Measurements from ENCODE around the gene PTTG1IP2. TPM values are rescaled to one million over a fixed set of nuclear protein-coding genes. Genes with fewer than 3 reads are reported as not detected.

The PTTG1IP2 gene
- polyA plus RNA-seq, 4 donors = not detected

DNA sequence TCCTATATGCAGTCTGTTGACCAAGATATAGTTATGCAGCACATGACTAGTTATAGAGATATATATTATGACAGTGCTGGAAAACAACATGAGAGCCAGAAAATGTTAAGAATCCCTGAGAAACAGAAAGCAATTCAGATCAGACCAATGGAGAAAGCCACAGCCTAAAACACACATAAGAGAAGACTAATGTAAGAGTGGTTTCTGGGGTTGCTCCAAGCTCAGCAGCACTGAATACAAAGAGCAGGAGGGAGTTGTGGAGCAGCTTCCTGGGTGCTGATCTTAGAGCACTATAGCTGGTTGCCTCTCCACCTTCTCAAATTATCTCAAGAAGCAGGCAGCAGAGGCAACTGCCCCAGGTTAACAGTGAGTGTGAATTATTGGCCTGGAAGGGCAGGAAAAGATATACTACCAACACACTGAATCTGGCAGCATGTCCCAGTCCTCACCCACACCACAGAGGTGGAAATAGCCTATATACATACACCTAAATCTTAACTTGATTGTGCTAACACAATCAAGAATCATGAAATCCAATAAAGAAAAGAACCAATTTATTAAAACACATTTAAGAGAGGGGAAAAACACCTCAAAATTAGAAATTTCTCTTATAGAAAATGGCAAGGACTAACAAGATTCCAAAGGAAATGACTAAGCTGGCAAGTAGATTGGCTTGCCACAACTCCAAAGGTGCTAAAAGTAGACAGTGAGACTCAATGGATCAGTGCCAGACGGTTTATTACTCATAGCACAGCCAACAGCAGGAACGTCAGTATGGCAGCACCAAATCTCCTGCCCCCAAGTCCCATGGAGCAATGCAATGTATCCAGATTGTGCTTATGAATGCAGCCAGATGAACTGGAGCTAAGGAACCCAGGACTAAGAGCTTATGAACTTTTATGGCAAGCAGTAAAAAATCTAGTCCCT, 5.1 kb downstream of the PTTG1IP2 start:
- no peak for DNase-seq (ENCODE audit: low read depth in 4 of 4, low spot score in 3 of 4)

DNA sequence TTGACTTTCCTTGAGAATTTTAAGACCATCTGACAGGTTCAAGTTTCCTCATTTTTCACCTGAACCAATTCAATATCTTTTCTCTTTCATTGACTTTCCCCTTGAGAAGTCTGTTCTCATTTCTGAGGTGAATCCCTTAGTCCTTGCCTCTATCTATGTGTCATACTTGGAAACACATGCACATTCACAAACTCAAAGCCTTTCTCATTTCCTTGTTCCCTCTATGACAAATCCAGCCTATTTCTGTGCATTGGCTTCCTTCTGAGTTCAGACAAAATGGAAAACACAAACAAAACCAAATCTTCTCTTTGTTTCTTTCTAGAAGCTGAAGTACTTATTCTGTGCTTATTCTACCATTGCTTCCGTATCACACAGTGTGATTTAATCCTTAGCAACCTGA, 13.8 kb downstream of the PTTG1IP2 start:
- DNase-seq (ENCODE audit: low read depth in 4 of 4, low spot score in 3 of 4) = no peak

DNA sequence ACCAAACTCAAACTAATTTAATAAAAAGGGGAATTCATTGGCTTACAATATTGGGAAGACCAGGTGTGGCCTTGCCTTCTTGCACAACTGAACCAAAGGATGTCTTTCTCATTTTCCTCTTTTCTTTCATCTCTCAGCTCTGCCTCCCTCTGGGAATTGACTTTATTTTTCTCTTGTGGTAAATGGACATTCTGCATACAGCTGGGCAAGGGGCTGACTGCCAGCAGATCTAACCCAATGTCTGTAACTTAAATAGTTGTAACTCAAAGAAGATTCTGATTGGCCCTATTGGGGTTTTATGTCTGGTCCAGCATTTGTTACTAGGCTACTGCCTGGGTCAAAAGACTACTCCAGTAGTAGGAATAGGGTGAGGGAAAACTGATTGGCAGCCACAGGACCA, 15.3 kb downstream of the PTTG1IP2 start:
- no peak for DNase-seq (ENCODE audit: low read depth in 4 of 4, low spot score in 3 of 4)

- DNase-seq (ENCODE audit: low read depth in 4 of 4, low spot score in 3 of 4) = no peak
These were observed 16.4 kb downstream of the PTTG1IP2 start for GRCh38 chr7:90485734-90486316.

DNA sequence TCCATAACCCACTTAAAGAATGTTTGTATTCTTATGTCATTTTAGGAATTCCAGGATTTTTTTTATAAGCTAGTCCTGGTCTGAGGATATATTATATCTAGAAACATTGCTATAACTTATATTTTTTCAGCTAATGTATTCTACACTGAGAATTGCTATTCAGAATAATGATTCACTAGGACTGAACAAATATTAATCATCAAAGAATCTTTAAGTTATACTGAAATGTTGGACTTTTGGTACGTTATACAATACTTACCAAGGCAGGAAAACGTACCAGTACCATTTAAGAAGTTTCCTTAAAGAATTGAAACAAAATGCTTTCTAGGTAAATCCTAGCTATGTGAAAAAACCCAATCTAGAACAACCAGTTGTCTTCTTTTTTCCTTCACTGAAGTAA, 18.4 kb downstream of the PTTG1IP2 start:
- DNase-seq (ENCODE audit: low read depth in 4 of 4, low spot score in 3 of 4) = no peak

DNA sequence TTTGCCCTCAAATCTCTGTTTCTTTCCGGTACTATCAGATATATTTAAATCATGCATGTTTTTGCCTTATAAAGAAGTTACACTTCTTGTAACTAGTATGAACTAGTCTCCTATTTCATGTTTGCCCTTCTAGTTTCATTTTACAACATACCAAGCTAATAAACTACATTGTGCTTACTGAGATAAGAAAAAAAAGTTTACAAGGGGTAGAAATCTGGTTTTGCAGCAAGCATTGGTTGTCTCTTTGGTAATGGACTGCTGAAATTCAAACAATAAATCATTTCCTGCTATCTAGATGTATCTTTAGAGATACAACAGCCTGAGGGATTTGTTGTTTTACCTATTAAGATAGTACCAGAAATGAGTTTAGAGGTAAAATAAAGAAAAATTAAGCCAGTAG, 18.8 kb downstream of the PTTG1IP2 start:
- no peak for DNase-seq (ENCODE audit: low read depth in 4 of 4, low spot score in 3 of 4)

DNA sequence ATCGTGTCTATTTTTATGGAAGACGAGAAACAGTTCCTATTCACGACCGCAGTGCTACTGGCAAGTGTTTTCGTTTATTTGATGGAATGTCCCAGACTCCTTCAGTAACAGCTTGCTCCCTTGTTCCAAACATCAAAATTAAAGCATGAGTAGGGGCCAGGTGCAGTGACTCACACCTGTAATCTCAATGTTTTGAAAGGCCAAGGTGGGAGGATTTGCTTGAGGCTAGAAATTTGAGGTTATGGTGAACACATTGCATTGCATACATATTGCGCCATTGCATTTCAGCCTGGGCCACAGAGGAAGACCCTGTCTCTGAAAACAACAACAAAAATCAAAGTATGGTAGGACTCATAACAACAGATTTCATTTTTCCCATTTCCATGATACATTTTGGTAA, 22.8 kb downstream of the PTTG1IP2 start:
- DNase-seq (ENCODE audit: low read depth in 4 of 4, low spot score in 3 of 4) = no peak

- no peak for DNase-seq (ENCODE audit: low read depth in 4 of 4, low spot score in 3 of 4)
These were observed 25.8 kb downstream of the PTTG1IP2 start for GRCh38 chr7:90495241-90495640.

DNA sequence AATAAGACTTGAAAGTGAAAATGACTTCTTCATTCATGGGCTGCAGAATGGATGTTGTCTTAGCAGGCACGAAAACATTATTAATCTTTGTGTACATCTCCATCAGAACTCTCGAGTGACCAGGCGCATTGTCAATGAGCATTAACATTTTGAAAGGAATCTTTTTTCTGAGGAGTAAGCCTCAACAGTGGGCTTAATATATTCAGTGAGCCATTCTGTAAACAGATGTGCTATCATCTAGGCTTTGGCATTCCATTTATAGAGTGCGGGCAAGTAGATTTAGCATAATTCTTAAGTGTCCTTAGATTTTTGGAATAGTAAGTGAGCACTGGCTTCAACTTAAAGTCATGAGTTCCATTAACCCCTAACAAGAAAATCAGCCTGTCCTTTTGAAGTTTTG, 33.1 kb downstream of the PTTG1IP2 start:
- DNase-seq (ENCODE audit: low read depth in 4 of 4, low spot score in 3 of 4) = no peak

DNA sequence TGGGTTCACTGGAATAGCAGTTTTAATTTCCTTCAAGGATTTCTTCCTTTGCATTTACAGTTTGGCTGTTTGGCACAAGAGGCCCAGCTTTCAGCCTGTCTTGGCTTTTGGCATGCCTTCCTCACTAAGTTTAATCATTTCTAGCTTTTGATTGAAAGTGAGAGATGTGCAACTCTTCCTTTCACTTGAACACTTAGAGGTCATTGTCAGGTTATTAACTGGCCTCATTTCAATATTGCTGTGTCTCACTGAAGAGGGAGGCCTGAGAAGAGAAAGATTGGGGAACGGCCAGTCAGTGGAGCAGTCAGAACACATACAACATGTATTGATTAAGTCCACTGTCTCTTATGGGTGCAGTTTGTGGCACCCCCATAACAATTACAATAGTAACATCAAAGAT, 33.9 kb downstream of the PTTG1IP2 start:
- DNase-seq (ENCODE audit: low read depth in 4 of 4, low spot score in 3 of 4) = no peak

DNA sequence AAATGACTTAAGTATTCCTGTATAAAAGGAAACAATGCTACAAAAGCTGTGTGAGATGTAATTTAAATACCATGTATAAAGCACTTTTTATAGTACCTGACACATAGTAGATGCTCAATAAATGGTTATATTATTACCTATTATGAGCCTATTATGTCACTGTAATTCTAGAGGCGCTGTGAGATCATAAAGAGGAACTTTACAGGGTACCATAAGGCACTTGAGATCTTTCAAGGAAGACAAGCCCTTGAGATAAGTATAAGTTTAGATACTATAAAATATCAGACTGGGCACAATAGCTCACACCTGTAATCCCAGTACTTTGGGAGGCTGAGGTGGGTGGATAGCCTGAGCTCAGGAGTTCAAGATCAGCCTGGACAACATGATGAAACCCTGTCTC, 38.3 kb downstream of the PTTG1IP2 start:
- no peak for DNase-seq (ENCODE audit: low read depth in 4 of 4, low spot score in 3 of 4)

- no peak for DNase-seq (ENCODE audit: low read depth in 4 of 4, low spot score in 3 of 4)
These were observed 42.3 kb downstream of the PTTG1IP2 start for GRCh38 chr7:90511776-90512175.

DNA sequence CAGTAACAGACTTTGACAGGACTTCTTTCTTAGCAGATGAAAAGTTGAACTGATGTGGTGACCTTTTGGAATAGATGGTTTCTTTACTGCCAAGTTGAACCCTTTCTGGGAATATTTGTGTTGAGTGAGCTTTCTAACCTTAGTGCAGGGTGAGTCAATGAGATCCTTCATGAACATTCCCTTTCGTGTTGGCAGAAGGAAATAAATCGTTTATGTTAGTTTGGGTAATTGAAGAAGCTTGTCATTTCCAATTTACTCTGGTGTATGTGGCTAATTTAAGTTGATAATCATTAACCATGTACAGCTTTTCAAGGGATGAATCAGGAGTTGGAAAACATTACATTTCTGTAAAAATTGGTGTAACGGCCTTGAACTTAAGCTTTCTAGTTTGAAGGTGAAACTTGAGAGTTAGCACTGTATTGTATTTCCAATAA, 43.4 kb downstream of the PTTG1IP2 start:
- DNase-seq (ENCODE audit: low read depth in 4 of 4, low spot score in 3 of 4) = no peak

DNA sequence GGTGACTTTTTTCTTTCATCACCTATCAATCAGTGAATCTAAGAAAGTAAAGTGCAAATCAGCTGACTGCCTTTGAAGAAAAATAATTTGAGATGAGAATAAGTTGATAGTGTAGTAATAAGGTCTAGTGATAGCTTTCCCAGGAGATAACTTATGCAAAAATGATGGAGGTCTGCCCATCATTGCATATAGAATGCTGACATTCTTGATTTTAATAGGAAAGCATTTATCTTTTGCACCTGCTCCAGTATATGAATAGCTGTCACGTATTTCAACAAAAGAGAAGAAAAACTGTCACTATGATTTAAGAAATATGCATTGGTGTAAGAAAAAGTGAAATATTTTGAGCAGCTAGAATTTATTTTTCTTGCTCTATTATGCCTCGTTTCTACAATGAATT, 46.8 kb downstream of the PTTG1IP2 start:
- DNase-seq (ENCODE audit: low read depth in 4 of 4, low spot score in 3 of 4) = no peak

DNA sequence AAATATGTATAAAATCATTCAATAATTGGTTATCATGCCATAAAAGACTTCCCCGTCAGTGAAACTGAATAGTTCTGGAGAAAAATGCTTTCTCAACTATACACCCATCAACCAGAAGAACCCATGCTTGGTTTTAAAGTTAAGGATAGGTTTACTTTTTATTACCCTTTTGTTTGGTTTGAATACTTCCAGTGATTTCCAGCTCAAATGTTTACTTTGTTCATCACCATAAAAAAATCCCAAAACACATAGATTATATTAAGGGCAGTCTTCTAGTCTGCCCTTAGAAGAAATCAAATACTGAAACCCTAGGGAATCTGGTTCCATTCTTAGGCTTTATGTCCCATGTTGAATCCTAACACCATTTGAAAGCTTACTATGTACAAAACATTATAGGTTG, 49.2 kb downstream of the PTTG1IP2 start:
- DNase-seq (ENCODE audit: low read depth in 4 of 4, low spot score in 3 of 4) = no peak

DNA sequence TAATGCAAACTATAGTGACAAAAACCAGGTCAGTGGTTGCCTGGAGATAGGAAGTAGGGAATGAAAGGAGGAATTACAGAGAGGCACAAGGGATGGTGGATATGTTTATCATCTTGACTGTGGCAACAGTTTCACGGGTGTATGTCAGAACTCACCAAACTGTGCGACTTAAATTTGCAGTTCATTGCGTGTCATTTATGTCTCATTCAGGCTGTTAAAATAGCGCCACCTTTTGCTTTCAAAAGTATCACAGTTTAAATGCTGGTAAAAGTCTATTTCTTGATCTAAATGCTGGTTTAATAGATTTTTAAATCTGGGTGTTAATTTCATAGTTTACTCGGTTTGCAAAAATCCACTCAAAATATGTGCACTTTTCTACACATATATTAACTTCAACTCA, 51.0 kb downstream of the PTTG1IP2 start:
- DNase-seq (ENCODE audit: low read depth in 4 of 4, low spot score in 3 of 4) = no peak

GRCh38 chr7:90530263-90530662, 60.8 kb downstream of the PTTG1IP2 start:
- DNase-seq (ENCODE audit: low read depth in 4 of 4, low spot score in 3 of 4) = no peak

- no peak for DNase-seq (ENCODE audit: low read depth in 4 of 4, low spot score in 3 of 4)
These were observed 62.9 kb downstream of the PTTG1IP2 start for GRCh38 chr7:90532231-90532929.

GRCh38 chr7:90536449-90536848, 67.0 kb downstream of the PTTG1IP2 start:
- no peak for DNase-seq (ENCODE audit: low read depth in 4 of 4, low spot score in 3 of 4)

GRCh38 chr7:90538405-90538804, 69.0 kb downstream of the PTTG1IP2 start:
- no peak for DNase-seq (ENCODE audit: low read depth in 4 of 4, low spot score in 3 of 4)

GRCh38 chr7:90540406-90540805, 71.0 kb downstream of the PTTG1IP2 start:
- DNase-seq (ENCODE audit: low read depth in 4 of 4, low spot score in 3 of 4) = no peak

GRCh38 chr7:90551036-90551435, 81.6 kb downstream of the PTTG1IP2 start:
- no peak for DNase-seq (ENCODE audit: low read depth in 4 of 4, low spot score in 3 of 4)
